GM23338 (cell line): Measurements from ENCODE around the gene LINGO4. TPM values are rescaled to one million over a fixed set of nuclear protein-coding genes. Genes with fewer than 3 reads are reported as not detected.
A peak's percentile ranks its signal among the peaks of the same experiment; 100 is the strongest.

Experiments used
- ATAC-seq: fragments of 200-7000 bp; cut with Tn5 transposase; 3 replicates; pipeline ENCODE4 v1.9.1; 2020
- DNase-seq: peaks from one replicate; pipeline ENCODE4 v3.0.0-alpha.2; 2015; ENCODE audit warnings: low spot score
- H2AFZ ChIP-seq: fragments of 200-600 bp; sonication (generic); 2 replicates; pipeline ENCODE4 v1.8.0; 2016; ENCODE audit warnings: antibody characterized with exemption, mild to moderate bottlenecking, moderate library complexity
- H3F3A ChIP-seq: fragments of 200-600 bp; sonication (generic); replicated peaks from 2 replicates; pipeline ENCODE4 v1.8.0; 2017; ENCODE audit warnings: antibody characterized with exemption, mixed run types, low read depth
- H3K27ac ChIP-seq: fragments of 200-600 bp; sonication (generic); 2 replicates; pipeline ENCODE4 v1.6.1; 2016; ENCODE audit warnings: low read depth
- H3K27me3 ChIP-seq: fragments of 200-600 bp; sonication (generic); 2 replicates; pipeline ENCODE4 v1.8.0; 2016; ENCODE audit warnings: mild to moderate bottlenecking, mixed run types, moderate library complexity; ENCODE audit not compliant: insufficient read depth
- H3K36me3 ChIP-seq: fragments of 200-600 bp; sonication (generic); 2 replicates; pipeline ENCODE4 v1.8.0; 2016; ENCODE audit warnings: mild to moderate bottlenecking; ENCODE audit not compliant: insufficient read depth
- H3K4me1 ChIP-seq: fragments of 200-600 bp; sonication (generic); 2 replicates; pipeline ENCODE4 v1.8.0; 2016; ENCODE audit warnings: mild to moderate bottlenecking, moderate library complexity; ENCODE audit not compliant: insufficient read depth
- H3K4me2 ChIP-seq: fragments of 200-600 bp; sonication (generic); 2 replicates; pipeline ENCODE4 v1.7.1; 2017; ENCODE audit warnings: mixed run types
- H3K4me3 ChIP-seq: fragments of 200-600 bp; sonication (generic); 2 replicates; pipeline ENCODE4 v1.6.1; 2016; ENCODE audit warnings: mixed run types
- H3K79me2 ChIP-seq: fragments of 200-600 bp; sonication (generic); replicated peaks from 2 replicates; pipeline ENCODE4 v1.8.0; 2017; ENCODE audit warnings: mild to moderate bottlenecking; ENCODE audit not compliant: insufficient read depth
- H3K9me2 ChIP-seq: fragments of 200-600 bp; sonication (generic); 2 replicates; pipeline ENCODE4 v1.8.0; 2017; ENCODE audit not compliant: insufficient read depth
- H4K20me1 ChIP-seq: fragments of 200-600 bp; sonication (generic); replicated peaks from 2 replicates; pipeline ENCODE4 v1.8.0; 2017; ENCODE audit warnings: mild to moderate bottlenecking; ENCODE audit not compliant: insufficient read depth
- H3K27ac Mint-ChIP-seq: 2 replicates; pipeline ENCODE4 v1.8.0; 2020; ENCODE audit warnings: inconsistent platforms, mild to moderate bottlenecking, moderate library complexity, mixed read lengths
- H3K27me3 Mint-ChIP-seq: 3 replicates; pipeline ENCODE4 v1.8.0; 2022; ENCODE audit warnings: low read depth, mild to moderate bottlenecking, moderate library complexity, mixed read lengths, inconsistent platforms; ENCODE audit not compliant: insufficient read depth, poor library complexity
- H3K36me3 Mint-ChIP-seq: 3 replicates; pipeline ENCODE4 v1.8.0; 2021; ENCODE audit warnings: low read depth, mild to moderate bottlenecking, inconsistent platforms, moderate library complexity, mixed read lengths
- H3K4me1 Mint-ChIP-seq: 3 replicates; pipeline ENCODE4 v1.8.0; 2020; ENCODE audit warnings: mild to moderate bottlenecking, inconsistent platforms, mixed read lengths
- H3K4me3 Mint-ChIP-seq: 3 replicates; pipeline ENCODE4 v1.8.0; 2021; ENCODE audit warnings: moderate library complexity, mild to moderate bottlenecking, inconsistent platforms, mixed read lengths
- H3K9me3 Mint-ChIP-seq: 3 replicates; pipeline ENCODE4 v1.8.0; 2020; ENCODE audit warnings: moderate library complexity, mild to moderate bottlenecking, inconsistent platforms, mixed read lengths
- CREB1 ChIP-seq: fragments of 250-450 bp; sonication (Bioruptor Pico); IDR thresholded peaks from 2 replicates; pipeline ENCODE4 v1.5.0; 2020; ENCODE audit warnings: low read depth, mild to moderate bottlenecking, moderate library complexity
- CTCF ChIP-seq, 2 experiments: fragments of 200-600 bp in 1 of 2; sonication (generic) in 1 of 2; conservative IDR thresholded peaks; 2 replicates each; pipeline versions ENCODE4 v1.5.1 to v1.6.1; 2016 to 2017; ENCODE audit warnings: antibody characterized with exemption in 2 of 2, low read depth in 2 of 2, mild to moderate bottlenecking in 2 of 2, moderate library complexity in 1 of 2
- EZH2 ChIP-seq: fragments of 200-600 bp; sonication (generic); IDR thresholded peaks from one replicate; pipeline ENCODE4 v1.8.0; 2017; ENCODE audit warnings: antibody characterized with exemption, mild to moderate bottlenecking, low read depth; ENCODE audit not compliant: unreplicated experiment
- EZH2phosphoT487 ChIP-seq: fragments of 200-600 bp; sonication (generic); IDR thresholded peaks from one replicate; pipeline ENCODE4 v1.8.1; 2018; ENCODE audit warnings: antibody characterized with exemption; ENCODE audit not compliant: unreplicated experiment
- JUNB ChIP-seq: IDR thresholded peaks from one replicate; pipeline ENCODE4 v1.6.1; 2016; ENCODE audit warnings: antibody characterized with exemption; ENCODE audit not compliant: unreplicated experiment
- NANOG ChIP-seq: IDR thresholded peaks from 2 replicates; pipeline ENCODE4 v1.6.1; 2016; ENCODE audit warnings: antibody characterized with exemption, borderline replicate concordance
- POLR2AphosphoS5 ChIP-seq: IDR thresholded peaks from 2 replicates; pipeline ENCODE4 v1.6.1; 2016; ENCODE audit warnings: antibody characterized with exemption, low read depth
- STAT1 ChIP-seq: IDR thresholded peaks from one replicate; pipeline ENCODE4 v1.6.1; 2016; ENCODE audit warnings: antibody characterized with exemption; ENCODE audit not compliant: unreplicated experiment
- ZNF114 ChIP-seq: fragments of 250-450 bp; sonication (Bioruptor Pico); IDR thresholded peaks from 2 replicates; pipeline ENCODE4 v1.5.0; 2020; ENCODE audit warnings: mild to moderate bottlenecking, moderate library complexity
- ZNF331 ChIP-seq: fragments of 250-450 bp; sonication (Bioruptor Pico); IDR thresholded peaks from 2 replicates; pipeline ENCODE4 v1.5.0; 2020; ENCODE audit warnings: low read depth, mild to moderate bottlenecking, moderate library complexity
- polyA plus RNA-seq: library from polyadenylated mRNA; unstranded; fragments of >200 nt; fragmentation: Nextera tagmentation; extraction: Ambion mirVana; gene quantifications from 2 replicates; pipeline ENCODE4 v1.2.1, GENCODE V29; 2016
- total RNA-seq: library from RNA; depleted of rRNA; stranded (reverse); fragments of >200 nt; shearing (Covaris generic); gene quantifications from 2 replicates; pipeline ENCODE4 v1.2.3, GENCODE V29; 2014
- TF ChIP-seq, protein P1 (sequence below): fragments of 250-450 bp; sonication (Bioruptor Pico); IDR thresholded peaks from 2 replicates; pipeline ENCODE4 v1.5.0; 2020; ENCODE audit warnings: mild to moderate bottlenecking, moderate library complexity
- TF ChIP-seq, protein P2 (sequence below): IDR thresholded peaks from one replicate; pipeline ENCODE4 v1.6.1; 2018; ENCODE audit warnings: antibody characterized with exemption; ENCODE audit not compliant: unreplicated experiment
- TF ChIP-seq, protein P3 (sequence below): IDR thresholded peaks from 2 replicates; pipeline ENCODE4 v1.6.1; 2016; ENCODE audit warnings: antibody characterized with exemption

Gene LINGO4
- total and polyA plus RNA-seq, 2 experiments from 2014 or later: not detected

GRCh38 chr1:151790071-151790939, 14.9 kb downstream of the LINGO4 start, which contains the start of gene TDRKH:
TDRKH (minus strand) TSS chr1:151790500; CDS start chr1:151783022, 7,478 bp downstream.
- H3K27ac ChIP-seq: peak within 1 kb of the TSS; percentile 87; the same call in 1 of the 2 replicates
- Mint-ChIP-seq H3K4me3 (peak within 1 kb of the TSS; percentile 85), H3K27me3 (peaks cover 6% of the 10 kb centered on the region), H3K4me1 (peaks cover 11% of the 10 kb centered on the region; the same call in 2 of the 3 replicates), H3K9me3 (peaks cover 2% of the 10 kb centered on the region; the same call in 1 of the 3 replicates), H3K27ac (peak within 1 kb of the TSS; percentile 78), H3K36me3 (no peaks in the 10 kb centered on the region)
- peak within 1 kb of the TSS; percentile 48 for H2AFZ ChIP-seq
- no peaks in the 10 kb centered on the region for H3K27me3 ChIP-seq
- ATAC-seq (peak; percentile 96), DNase-seq (peak; percentile 99)
- TF ChIP-seq CTCF (conservative IDR thresholded peaks at IDR 0.05; ENCODE audit: low read depth in 2 of 2) (peak; percentile 15 to 43; a peak in 3 of 4 replicates), STAT1 (no peak), JUNB (no peak), CREB1 (peak; percentile 64; the same call in 1 of the 2 replicates), POLR2AphosphoS5 (peak; percentile 86), ZNF331 (CRISPR knock-in tag) (no peak), EZH2phosphoT487 (no peak), EZH2 (no peak), NANOG (no peak), ZNF114 (CRISPR knock-in tag) (no peak)
- TF ChIP-seq, protein P1, sequence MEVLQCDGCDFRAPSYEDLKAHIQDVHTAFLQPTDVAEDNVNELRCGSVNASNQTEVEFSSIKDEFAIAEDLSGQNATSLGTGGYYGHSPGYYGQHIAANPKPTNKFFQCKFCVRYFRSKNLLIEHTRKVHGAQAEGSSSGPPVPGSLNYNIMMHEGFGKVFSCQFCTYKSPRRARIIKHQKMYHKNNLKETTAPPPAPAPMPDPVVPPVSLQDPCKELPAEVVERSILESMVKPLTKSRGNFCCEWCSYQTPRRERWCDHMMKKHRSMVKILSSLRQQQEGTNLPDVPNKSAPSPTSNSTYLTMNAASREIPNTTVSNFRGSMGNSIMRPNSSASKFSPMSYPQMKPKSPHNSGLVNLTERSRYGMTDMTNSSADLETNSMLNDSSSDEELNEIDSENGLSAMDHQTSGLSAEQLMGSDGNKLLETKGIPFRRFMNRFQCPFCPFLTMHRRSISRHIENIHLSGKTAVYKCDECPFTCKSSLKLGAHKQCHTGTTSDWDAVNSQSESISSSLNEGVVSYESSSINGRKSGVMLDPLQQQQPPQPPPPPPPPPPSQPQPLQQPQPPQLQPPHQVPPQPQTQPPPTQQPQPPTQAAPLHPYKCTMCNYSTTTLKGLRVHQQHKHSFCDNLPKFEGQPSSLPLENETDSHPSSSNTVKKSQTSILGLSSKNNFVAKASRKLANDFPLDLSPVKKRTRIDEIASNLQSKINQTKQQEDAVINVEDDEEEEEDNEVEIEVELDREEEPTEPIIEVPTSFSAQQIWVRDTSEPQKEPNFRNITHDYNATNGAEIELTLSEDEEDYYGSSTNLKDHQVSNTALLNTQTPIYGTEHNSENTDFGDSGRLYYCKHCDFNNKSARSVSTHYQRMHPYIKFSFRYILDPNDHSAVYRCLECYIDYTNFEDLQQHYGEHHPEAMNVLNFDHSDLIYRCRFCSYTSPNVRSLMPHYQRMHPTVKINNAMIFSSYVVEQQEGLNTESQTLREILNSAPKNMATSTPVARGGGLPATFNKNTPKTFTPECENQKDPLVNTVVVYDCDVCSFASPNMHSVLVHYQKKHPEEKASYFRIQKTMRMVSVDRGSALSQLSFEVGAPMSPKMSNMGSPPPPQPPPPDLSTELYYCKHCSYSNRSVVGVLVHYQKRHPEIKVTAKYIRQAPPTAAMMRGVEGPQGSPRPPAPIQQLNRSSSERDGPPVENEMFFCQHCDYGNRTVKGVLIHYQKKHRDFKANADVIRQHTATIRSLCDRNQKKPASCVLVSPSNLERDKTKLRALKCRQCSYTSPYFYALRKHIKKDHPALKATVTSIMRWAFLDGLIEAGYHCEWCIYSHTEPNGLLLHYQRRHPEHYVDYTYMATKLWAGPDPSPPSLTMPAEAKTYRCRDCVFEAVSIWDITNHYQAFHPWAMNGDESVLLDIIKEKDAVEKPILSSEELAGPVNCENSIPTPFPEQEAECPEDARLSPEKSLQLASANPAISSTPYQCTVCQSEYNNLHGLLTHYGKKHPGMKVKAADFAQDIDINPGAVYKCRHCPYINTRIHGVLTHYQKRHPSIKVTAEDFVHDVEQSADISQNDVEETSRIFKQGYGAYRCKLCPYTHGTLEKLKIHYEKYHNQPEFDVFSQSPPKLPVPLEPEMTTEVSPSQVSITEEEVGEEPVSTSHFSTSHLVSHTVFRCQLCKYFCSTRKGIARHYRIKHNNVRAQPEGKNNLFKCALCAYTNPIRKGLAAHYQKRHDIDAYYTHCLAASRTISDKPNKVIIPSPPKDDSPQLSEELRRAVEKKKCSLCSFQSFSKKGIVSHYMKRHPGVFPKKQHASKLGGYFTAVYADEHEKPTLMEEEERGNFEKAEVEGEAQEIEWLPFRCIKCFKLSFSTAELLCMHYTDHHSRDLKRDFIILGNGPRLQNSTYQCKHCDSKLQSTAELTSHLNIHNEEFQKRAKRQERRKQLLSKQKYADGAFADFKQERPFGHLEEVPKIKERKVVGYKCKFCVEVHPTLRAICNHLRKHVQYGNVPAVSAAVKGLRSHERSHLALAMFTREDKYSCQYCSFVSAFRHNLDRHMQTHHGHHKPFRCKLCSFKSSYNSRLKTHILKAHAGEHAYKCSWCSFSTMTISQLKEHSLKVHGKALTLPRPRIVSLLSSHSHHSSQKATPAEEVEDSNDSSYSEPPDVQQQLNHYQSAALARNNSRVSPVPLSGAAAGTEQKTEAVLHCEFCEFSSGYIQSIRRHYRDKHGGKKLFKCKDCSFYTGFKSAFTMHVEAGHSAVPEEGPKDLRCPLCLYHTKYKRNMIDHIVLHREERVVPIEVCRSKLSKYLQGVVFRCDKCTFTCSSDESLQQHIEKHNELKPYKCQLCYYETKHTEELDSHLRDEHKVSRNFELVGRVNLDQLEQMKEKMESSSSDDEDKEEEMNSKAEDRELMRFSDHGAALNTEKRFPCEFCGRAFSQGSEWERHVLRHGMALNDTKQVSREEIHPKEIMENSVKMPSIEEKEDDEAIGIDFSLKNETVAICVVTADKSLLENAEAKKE (CRISPR knock-in tag): no peak
- TF ChIP-seq, protein P2, sequence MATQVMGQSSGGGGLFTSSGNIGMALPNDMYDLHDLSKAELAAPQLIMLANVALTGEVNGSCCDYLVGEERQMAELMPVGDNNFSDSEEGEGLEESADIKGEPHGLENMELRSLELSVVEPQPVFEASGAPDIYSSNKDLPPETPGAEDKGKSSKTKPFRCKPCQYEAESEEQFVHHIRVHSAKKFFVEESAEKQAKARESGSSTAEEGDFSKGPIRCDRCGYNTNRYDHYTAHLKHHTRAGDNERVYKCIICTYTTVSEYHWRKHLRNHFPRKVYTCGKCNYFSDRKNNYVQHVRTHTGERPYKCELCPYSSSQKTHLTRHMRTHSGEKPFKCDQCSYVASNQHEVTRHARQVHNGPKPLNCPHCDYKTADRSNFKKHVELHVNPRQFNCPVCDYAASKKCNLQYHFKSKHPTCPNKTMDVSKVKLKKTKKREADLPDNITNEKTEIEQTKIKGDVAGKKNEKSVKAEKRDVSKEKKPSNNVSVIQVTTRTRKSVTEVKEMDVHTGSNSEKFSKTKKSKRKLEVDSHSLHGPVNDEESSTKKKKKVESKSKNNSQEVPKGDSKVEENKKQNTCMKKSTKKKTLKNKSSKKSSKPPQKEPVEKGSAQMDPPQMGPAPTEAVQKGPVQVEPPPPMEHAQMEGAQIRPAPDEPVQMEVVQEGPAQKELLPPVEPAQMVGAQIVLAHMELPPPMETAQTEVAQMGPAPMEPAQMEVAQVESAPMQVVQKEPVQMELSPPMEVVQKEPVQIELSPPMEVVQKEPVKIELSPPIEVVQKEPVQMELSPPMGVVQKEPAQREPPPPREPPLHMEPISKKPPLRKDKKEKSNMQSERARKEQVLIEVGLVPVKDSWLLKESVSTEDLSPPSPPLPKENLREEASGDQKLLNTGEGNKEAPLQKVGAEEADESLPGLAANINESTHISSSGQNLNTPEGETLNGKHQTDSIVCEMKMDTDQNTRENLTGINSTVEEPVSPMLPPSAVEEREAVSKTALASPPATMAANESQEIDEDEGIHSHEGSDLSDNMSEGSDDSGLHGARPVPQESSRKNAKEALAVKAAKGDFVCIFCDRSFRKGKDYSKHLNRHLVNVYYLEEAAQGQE: peak; percentile 30
- TF ChIP-seq, protein P3, sequence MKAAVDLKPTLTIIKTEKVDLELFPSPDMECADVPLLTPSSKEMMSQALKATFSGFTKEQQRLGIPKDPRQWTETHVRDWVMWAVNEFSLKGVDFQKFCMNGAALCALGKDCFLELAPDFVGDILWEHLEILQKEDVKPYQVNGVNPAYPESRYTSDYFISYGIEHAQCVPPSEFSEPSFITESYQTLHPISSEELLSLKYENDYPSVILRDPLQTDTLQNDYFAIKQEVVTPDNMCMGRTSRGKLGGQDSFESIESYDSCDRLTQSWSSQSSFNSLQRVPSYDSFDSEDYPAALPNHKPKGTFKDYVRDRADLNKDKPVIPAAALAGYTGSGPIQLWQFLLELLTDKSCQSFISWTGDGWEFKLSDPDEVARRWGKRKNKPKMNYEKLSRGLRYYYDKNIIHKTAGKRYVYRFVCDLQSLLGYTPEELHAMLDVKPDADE: peak; percentile 45; the same call in 1 of the 2 replicates
- peaks cover 11% of the 10 kb centered on the region for H3K4me1 ChIP-seq
- H3K4me2 ChIP-seq: peak within 1 kb of the TSS; percentile 90
- H3K4me3 ChIP-seq: peak within 1 kb of the TSS; percentile 76
- no peaks in the 10 kb centered on the region for H3K36me3 ChIP-seq
- H3F3A ChIP-seq: peaks cover 6% of the 10 kb centered on the region; the same call in 1 of the 2 replicates
- H4K20me1 ChIP-seq: no peaks in the 10 kb centered on the region
- H3K9me2 ChIP-seq: no peaks in the 10 kb centered on the region
- H3K79me2 ChIP-seq: peaks cover 2% of the 10 kb centered on the region; the same call in 1 of the 2 replicates
